Airway epithelial cell (primary cell): ENCODE results near the gene RAB35. TPM values are rescaled to one million over a fixed set of nuclear protein-coding genes. Genes with fewer than 3 reads are reported as not detected.

ENCODE experiments used
- total RNA-seq: library from RNA; depleted of rRNA; stranded (reverse); fragments of >200 nt; gene quantifications from 2 replicates; pipeline ENCODE4 v1.2.3, GENCODE V29; 2015

RAB35 gene
- total RNA-seq = 20.8 and 27.3 TPM in 2 replicates

GRCh38 chr12:120116441-120116791 lies at the start of gene RAB35:
Gene RAB35, minus strand, starts transcription at chr12:120116753. Its CDS starts 103 bp downstream, at chr12:120116650.

Other genes starting within 250 kb of the RAB35 start
- 12.4 and 19.7 TPM in 2 replicates for gene CIT, start 239.4 kb downstream of the RAB35 start, total RNA-seq
- gene BICDL1, start 127.5 kb downstream of the RAB35 start, total RNA-seq = 7.8 and 9.4 TPM in 2 replicates
- gene GCN1, start 78.0 kb upstream of the RAB35 start, total RNA-seq = 60.8 and 79.6 TPM in 2 replicates
- gene RPLP0, start 84.4 kb upstream of the RAB35 start, total RNA-seq = 3,668 and 4,655 TPM in 2 replicates
- gene PXN, start 149.0 kb upstream of the RAB35 start, total RNA-seq = 91.9 and 113 TPM in 2 replicates
- gene RNU4-2, start 175.2 kb upstream of the RAB35 start, total RNA-seq = under 0.01 TPM in 2 replicates
- under 0.01 TPM in 2 replicates for gene RNU4-1, start 176.5 kb upstream of the RAB35 start, total RNA-seq
- gene SIRT4, start 185.6 kb upstream of the RAB35 start, total RNA-seq = 1.5 TPM in 2 replicates
- not detected in 2 replicates for gene PLA2G1B, start 211.0 kb upstream of the RAB35 start, total RNA-seq